Bronchial epithelial cell (primary cell): ENCODE results near the gene KLF3. TPM values are rescaled to one million over a fixed set of nuclear protein-coding genes. Genes with fewer than 3 reads are reported as not detected.

ENCODE experiments used
- DNase-seq: peaks from one replicate; pipeline ENCODE4 v3.0.0-alpha.2; 2010; ENCODE audit warnings: low read depth
- FAIRE-seq: peaks from 2 replicates; lab custom pipeline; 2011; peaks lifted over from hg19 to GRCh38; lab: Jason Lieb, UNC
- H3K27me3 ChIP-seq: 2 replicates; pipeline ENCODE4 v1.5.1; 2011; ENCODE audit warnings: low read length; ENCODE audit not compliant: control insufficient read depth, insufficient read depth
- H3K36me3 ChIP-seq: 2 replicates; pipeline ENCODE4 v1.5.1; 2011; ENCODE audit warnings: low read length; ENCODE audit not compliant: control insufficient read depth, insufficient read depth
- H3K4me3 ChIP-seq: 2 replicates; pipeline ENCODE4 v1.5.1; 2011; ENCODE audit warnings: mild to moderate bottlenecking, low read depth, low read length, control low read depth
- CTCF ChIP-seq: IDR thresholded peaks from 2 replicates; pipeline ENCODE4 v1.5.1; 2011; ENCODE audit warnings: mild to moderate bottlenecking, moderate library complexity, low read length, control low read depth, inconsistent platforms; ENCODE audit not compliant: insufficient read depth, severe bottlenecking
- total RNA-seq: library from RNA; depleted of rRNA; stranded (reverse); fragments of >200 nt; gene quantifications from 2 replicates; pipeline ENCODE4 v1.2.1, GENCODE V29; 2014

The KLF3 gene
- total RNA-seq: 33.4 and 41.9 TPM in 2 replicates

GRCh38 chr4:38663801-38664705 lies at the start of gene KLF3:
Gene KLF3, plus strand, starts transcription at chr4:38664199. Its CDS starts 16,427 bp downstream, at chr4:38680626.
- peak; percentile 65 for DNase-seq
- TF ChIP-seq CTCF: no peak
- no peak for FAIRE-seq

GRCh38 chr4:38614231-38614630 lies 49.8 kb upstream of the KLF3 start:
- Histone ChIP-seq H3K27me3 (no peaks in the 10 kb centered on the region), H3K36me3 (no peaks in the 10 kb centered on the region), H3K4me3 (no peak overlapping the region)
- FAIRE-seq (no peak), DNase-seq (no peak)
- TF ChIP-seq CTCF: no peak

More at GRCh38 chr4:38663801-38664705, at the start of gene KLF3:
- Histone ChIP-seq H3K36me3 (no peaks in the 10 kb centered on the region), H3K4me3 (peak within 1 kb of the TSS; percentile 91), H3K27me3 (no peaks in the 10 kb centered on the region)

- no peak for TF ChIP-seq CTCF
- DNase-seq: peak; percentile 25
- H3K36me3 ChIP-seq: no peaks in the 10 kb centered on the region
- H3K4me3 ChIP-seq: no peak overlapping the region
- no peak for FAIRE-seq
- H3K27me3 ChIP-seq: no peaks in the 10 kb centered on the region
Observed at GRCh38 chr4:38615847-38616246, 48.2 kb upstream of the KLF3 start.

- H3K4me3 ChIP-seq: no peak overlapping the region
- no peaks in the 10 kb centered on the region for H3K36me3 ChIP-seq
- no peak for TF ChIP-seq CTCF
- DNase-seq (no peak), FAIRE-seq (no peak)
- no peaks in the 10 kb centered on the region for H3K27me3 ChIP-seq
Observed at GRCh38 chr4:38618505-38618904, 45.5 kb upstream of the KLF3 start.

GRCh38 chr4:38619316-38619715 lies 44.7 kb upstream of the KLF3 start:
- no peaks in the 10 kb centered on the region for H3K27me3 ChIP-seq

More at GRCh38 chr4:38619316-38619715, 44.7 kb upstream of the KLF3 start:
- TF ChIP-seq CTCF: no peak
- Histone ChIP-seq H3K36me3 (no peaks in the 10 kb centered on the region), H3K4me3 (no peak overlapping the region)
- no peak for FAIRE-seq
- no peak for DNase-seq
